GM23248 (cell line): ENCODE measurements around the gene DHH. TPM values are rescaled to one million over a fixed set of nuclear protein-coding genes. Genes with fewer than 3 reads are reported as not detected.

Experiments used
- DNase-seq: peaks from one replicate; pipeline ENCODE4 v3.0.0-alpha.2; 2015
- H2AFZ ChIP-seq: fragments of 200-600 bp; sonication (generic); 2 replicates; pipeline ENCODE4 v1.6.1; 2016; ENCODE audit warnings: antibody characterized with exemption
- H3F3A ChIP-seq: fragments of 200-600 bp; sonication (generic); 2 replicates; pipeline ENCODE4 v1.6.1; 2016; ENCODE audit warnings: mild to moderate bottlenecking, antibody characterized with exemption, mixed run types; ENCODE audit not compliant: insufficient read depth
- H3K27ac ChIP-seq: fragments of 200-600 bp; sonication (generic); 2 replicates; pipeline ENCODE4 v1.5.1; 2016; ENCODE audit warnings: mild to moderate bottlenecking
- H3K27me3 ChIP-seq: fragments of 200-600 bp; sonication (generic); replicated peaks from 2 replicates; pipeline ENCODE4 v1.6.1; 2016; ENCODE audit warnings: mild to moderate bottlenecking; ENCODE audit not compliant: insufficient read depth
- H3K36me3 ChIP-seq: fragments of 200-600 bp; sonication (generic); 2 replicates; pipeline ENCODE4 v1.6.1; 2016; ENCODE audit warnings: low read depth, mild to moderate bottlenecking
- H3K4me1 ChIP-seq: fragments of 200-600 bp; sonication (generic); 2 replicates; pipeline ENCODE4 v1.6.1; 2016; ENCODE audit warnings: mild to moderate bottlenecking; ENCODE audit not compliant: insufficient read depth
- H3K4me2 ChIP-seq: fragments of 200-600 bp; sonication (generic); one replicate; pipeline ENCODE4 v1.6.1; 2016; ENCODE audit warnings: mild to moderate bottlenecking; ENCODE audit not compliant: unreplicated experiment
- H3K4me3 ChIP-seq: fragments of 200-600 bp; sonication (generic); 2 replicates; pipeline ENCODE4 v1.5.1; 2016; ENCODE audit warnings: mild to moderate bottlenecking
- H3K79me2 ChIP-seq: fragments of 200-600 bp; sonication (generic); 2 replicates; pipeline ENCODE4 v1.6.1; 2016; ENCODE audit warnings: mild to moderate bottlenecking; ENCODE audit not compliant: insufficient read depth
- H3K9ac ChIP-seq: fragments of 200-600 bp; sonication (generic); 2 replicates; pipeline ENCODE4 v1.6.1; 2016; ENCODE audit warnings: mild to moderate bottlenecking
- H3K9me2 ChIP-seq: fragments of 200-600 bp; sonication (generic); 2 replicates; pipeline ENCODE4 v1.6.1; 2016; ENCODE audit warnings: mixed run types, mild to moderate bottlenecking, moderate library complexity; ENCODE audit not compliant: insufficient read depth
- H3K9me3 ChIP-seq: fragments of 200-600 bp; sonication (generic); one replicate; pipeline ENCODE4 v1.6.1; 2017; ENCODE audit warnings: low read depth
- H4K20me1 ChIP-seq: fragments of 200-600 bp; sonication (generic); 2 replicates; pipeline ENCODE4 v1.6.0; 2016; ENCODE audit not compliant: insufficient read depth
- EZH2 ChIP-seq: fragments of 200-600 bp; sonication (generic); IDR thresholded peaks from 2 replicates; pipeline ENCODE4 v1.6.1; 2018; ENCODE audit warnings: antibody characterized with exemption, mild to moderate bottlenecking; ENCODE audit not compliant: insufficient read depth, poor library complexity, severe bottlenecking
- EZH2phosphoT487 ChIP-seq: fragments of 200-600 bp; sonication (generic); IDR thresholded peaks from 2 replicates; pipeline ENCODE4 v1.6.1; 2018; ENCODE audit warnings: antibody characterized with exemption, moderate library complexity, mild to moderate bottlenecking, low read depth; ENCODE audit not compliant: insufficient read depth
- WGBS, 2 experiments: methylation state at CpG; one replicate each; pipeline ENCODE4 v1.1.6; 2015 to 2017; ENCODE audit warnings: low lambda C conversion rate in 2 of 2, low coverage in 1 of 2; ENCODE audit errors: missing lambda C conversion rate in 2 of 2; 5-methylcytosine and 5-hydroxymethylcytosine counted together
- in situ Hi-C: fragments of 300-500 bp; cut with MboI; formaldehyde crosslinking; loops from 2 replicates; pipeline ENCODE4 v1.15.0; 2020
- polyA plus RNA-seq: library from polyadenylated mRNA; unstranded; fragments of >200 nt; fragmentation: Nextera tagmentation; extraction: Ambion mirVana; gene quantifications from 2 replicates; pipeline ENCODE4 v1.2.1, GENCODE V29; 2016
- total RNA-seq: library from RNA; depleted of rRNA; stranded (reverse); fragments of >200 nt; shearing (Covaris generic); gene quantifications from 2 replicates; pipeline ENCODE4 v1.2.3, GENCODE V29; 2014

Gene DHH
- total and polyA plus RNA-seq, 2 experiments from 2014 or later: not detected

GRCh38 chr12:49061157-49061650 lies 33.4 kb downstream of the DHH start:
- H3K27me3 ChIP-seq: no peaks in the 10 kb centered on the region
- H3F3A ChIP-seq: peaks cover 20% of the 10 kb centered on the region; the same call in 1 of the 2 replicates
- no peaks in the 10 kb centered on the region for H3K36me3 ChIP-seq
- peak overlapping the region; percentile 95 for H3K9ac ChIP-seq
- H3K4me2 ChIP-seq: peak overlapping the region; percentile 99
- no peaks in the 10 kb centered on the region for H3K9me2 ChIP-seq
- peaks cover 56% of the 10 kb centered on the region for H3K79me2 ChIP-seq
- 0 to 2% methylated on average over 15 to 16 of the region's 16 CpGs for whole genome bisulfite sequencing, 2 experiments
- peak overlapping the region; percentile 97 for H2AFZ ChIP-seq
- DNase-seq: peak; percentile 35
- TF ChIP-seq EZH2phosphoT487 (no peak), EZH2 (no peak)
- in situ Hi-C loops: no loop called here
- peak overlapping the region; percentile 98 for H3K4me3 ChIP-seq
- peak overlapping the region; percentile 89 for H3K27ac ChIP-seq
- H4K20me1 ChIP-seq: peaks cover 8% of the 10 kb centered on the region; the same call in 1 of the 2 replicates
- peaks cover 18% of the 10 kb centered on the region for H3K4me1 ChIP-seq
- H3K9me3 ChIP-seq: no peaks in the 10 kb centered on the region

GRCh38 chr12:49060237-49061156 lies 34.1 kb downstream of the DHH start, which contains the start of gene KMT2D:
KMT2D (minus strand) TSS chr12:49060794; CDS start chr12:49055324, 5,470 bp downstream.
- peak within 1 kb of the TSS; percentile 97 for H2AFZ ChIP-seq
- peaks cover 20% of the 10 kb centered on the region; the same call in 1 of the 2 replicates for H3F3A ChIP-seq
- H3K4me2 ChIP-seq: peak within 1 kb of the TSS; percentile 99
- peak within 1 kb of the TSS; percentile 98 for H3K4me3 ChIP-seq
- H3K4me1 ChIP-seq: peaks cover 25% of the 10 kb centered on the region
- no peaks in the 10 kb centered on the region for H3K36me3 ChIP-seq
- 0 to 1% methylated on average over 45 to 72 of the region's 74 CpGs for WGBS, 2 experiments
- H3K27ac ChIP-seq: peak within 1 kb of the TSS; percentile 89
- H3K79me2 ChIP-seq: peaks cover 63% of the 10 kb centered on the region
- H4K20me1 ChIP-seq: peaks cover 13% of the 10 kb centered on the region
- TF ChIP-seq EZH2phosphoT487: no peak
- TF ChIP-seq EZH2: no peak
- H3K27me3 ChIP-seq: no peaks in the 10 kb centered on the region
- H3K9me2 ChIP-seq: no peaks in the 10 kb centered on the region
- H3K9me3 ChIP-seq: no peaks in the 10 kb centered on the region
- peak; percentile 99 for DNase-seq
- peak within 1 kb of the TSS; percentile 95 for H3K9ac ChIP-seq
- in situ Hi-C loops: no loop called here

GRCh38 chr12:49059299-49060171 lies 35.1 kb downstream of the DHH start:
- Histone ChIP-seq H3F3A (peaks cover 20% of the 10 kb centered on the region; the same call in 1 of the 2 replicates), H4K20me1 (peaks cover 23% of the 10 kb centered on the region), H3K4me2 (peak overlapping the region; percentile 99), H3K27me3 (no peaks in the 10 kb centered on the region), H3K79me2 (peaks cover 73% of the 10 kb centered on the region), H3K9ac (peak overlapping the region; percentile 95), H3K27ac (peak overlapping the region; percentile 89), H3K36me3 (no peaks in the 10 kb centered on the region), H3K4me1 (peaks cover 28% of the 10 kb centered on the region), H3K9me2 (no peaks in the 10 kb centered on the region), H3K9me3 (no peaks in the 10 kb centered on the region), H3K4me3 (peak overlapping the region; percentile 98), H2AFZ (peak overlapping the region; percentile 97)
- in situ Hi-C loops: no loop called here
- peak; percentile 73 for DNase-seq
- 1% methylated on average over 47 to 69 of the region's 70 CpGs for WGBS, 2 experiments
- TF ChIP-seq EZH2: no peak
- TF ChIP-seq EZH2phosphoT487: no peak

GRCh38 chr12:49059045-49059298 lies 35.6 kb downstream of the DHH start:
- TF ChIP-seq EZH2phosphoT487: no peak
- TF ChIP-seq EZH2: no peak
- Histone ChIP-seq H3K27ac (peak overlapping the region; percentile 89), H3K9ac (peak overlapping the region; percentile 95), H2AFZ (no peak overlapping the region), H3K36me3 (no peaks in the 10 kb centered on the region), H3K27me3 (no peaks in the 10 kb centered on the region), H3K4me2 (peak overlapping the region; percentile 99), H4K20me1 (peaks cover 24% of the 10 kb centered on the region), H3F3A (peaks cover 20% of the 10 kb centered on the region; the same call in 1 of the 2 replicates), H3K9me3 (no peaks in the 10 kb centered on the region), H3K4me3 (peak overlapping the region; percentile 98), H3K9me2 (no peaks in the 10 kb centered on the region), H3K79me2 (peaks cover 79% of the 10 kb centered on the region), H3K4me1 (peaks cover 28% of the 10 kb centered on the region)
- WGBS, 2 experiments: 0 to 5% methylated on average over 1 of the region's 1 CpG
- in situ Hi-C loops: no loop called here
- DNase-seq: peak; percentile 30
